ENCODE data around the gene TIMM13.
"Not testable (repeated sequence)": the region's sequence is repeated elsewhere in the genome, so short reads cannot be mapped to it uniquely, and the experiment has no call there.

The TIMM13 gene

GRCh38 chr19:2462635-2463421 lies 35.4 kb upstream of the TIMM13 start:
- peak; percentile 60 to 99 for DNase-seq (ENCODE audit: low read depth in 1 of 2, low spot score in 1 of 2)
- TF ChIP-seq JUND (IDR thresholded peaks at IDR 0.05; ENCODE audit: low read depth) = peak; percentile 97
- in situ Hi-C loops (cut with HindIII; ENCODE audit: low pct_unique_long_range_greater_than_20kb, low sequenced_read_pairs) = no loop called here

- in situ Hi-C loops (cut with HindIII; ENCODE audit: low pct_unique_long_range_greater_than_20kb, low sequenced_read_pairs) = no loop called here
- DNase-seq (ENCODE audit: low read depth in 1 of 2, low spot score in 1 of 2) = peak; percentile 59 to 89
- no peak for TF ChIP-seq JUND (IDR thresholded peaks at IDR 0.05; ENCODE audit: low read depth)
Observed at GRCh38 chr19:2461751-2462634, 34.6 kb upstream of the TIMM13 start.

GRCh38 chr19:2460245-2460644 lies 32.9 kb upstream of the TIMM13 start:
- in situ Hi-C loops (cut with HindIII; ENCODE audit: low pct_unique_long_range_greater_than_20kb, low sequenced_read_pairs) = no loop called here
- TF ChIP-seq JUND (IDR thresholded peaks at IDR 0.05; ENCODE audit: low read depth) = no peak
- no peak for DNase-seq (ENCODE audit: low read depth in 1 of 2, low spot score in 1 of 2)

- DNase-seq (ENCODE audit: low read depth in 1 of 2, low spot score in 1 of 2); in situ Hi-C loops (cut with HindIII; ENCODE audit: low pct_unique_long_range_greater_than_20kb, low sequenced_read_pairs): not testable (repeated sequence)
Observed at GRCh38 chr19:2458776-2459175, 31.4 kb upstream of the TIMM13 start.

- in situ Hi-C loops (cut with HindIII; ENCODE audit: low pct_unique_long_range_greater_than_20kb, low sequenced_read_pairs) = no loop called here
- DNase-seq (ENCODE audit: low read depth in 1 of 2, low spot score in 1 of 2) = no peak
- TF ChIP-seq JUND (IDR thresholded peaks at IDR 0.05; ENCODE audit: low read depth) = no peak
Observed at GRCh38 chr19:2458054-2458453, 30.7 kb upstream of the TIMM13 start.

GRCh38 chr19:2457394-2458037 lies 30.1 kb upstream of the TIMM13 start:
- TF ChIP-seq JUND (IDR thresholded peaks at IDR 0.05; ENCODE audit: low read depth) = no peak
- in situ Hi-C loops (cut with HindIII; ENCODE audit: low pct_unique_long_range_greater_than_20kb, low sequenced_read_pairs) = no loop called here
- DNase-seq (ENCODE audit: low read depth in 1 of 2, low spot score in 1 of 2) = no peak

GRCh38 chr19:2455851-2456570 lies 28.6 kb upstream of the TIMM13 start:
- in situ Hi-C loops (cut with HindIII; ENCODE audit: low pct_unique_long_range_greater_than_20kb, low sequenced_read_pairs) = no loop called here
- DNase-seq (ENCODE audit: low read depth in 1 of 2, low spot score in 1 of 2) = peak; percentile 40 to 60
- TF ChIP-seq JUND (IDR thresholded peaks at IDR 0.05; ENCODE audit: low read depth) = no peak

- in situ Hi-C loops (cut with HindIII; ENCODE audit: low pct_unique_long_range_greater_than_20kb, low sequenced_read_pairs) = no loop called here
- no peak for DNase-seq (ENCODE audit: low read depth in 1 of 2, low spot score in 1 of 2)
- no peak for TF ChIP-seq JUND (IDR thresholded peaks at IDR 0.05; ENCODE audit: low read depth)
Observed at GRCh38 chr19:2454962-2455850, 27.8 kb upstream of the TIMM13 start.

- no peak for TF ChIP-seq JUND (IDR thresholded peaks at IDR 0.05; ENCODE audit: low read depth)
Observed at GRCh38 chr19:2454199-2454961, 27.0 kb upstream of the TIMM13 start.

GRCh38 chr19:2453431-2454025 lies 26.1 kb upstream of the TIMM13 start:
- TF ChIP-seq JUND (IDR thresholded peaks at IDR 0.05; ENCODE audit: low read depth) = no peak
- in situ Hi-C loops (cut with HindIII; ENCODE audit: low pct_unique_long_range_greater_than_20kb, low sequenced_read_pairs) = no loop called here
- DNase-seq (ENCODE audit: low read depth in 1 of 2, low spot score in 1 of 2) = no peak

More at GRCh38 chr19:2454199-2454961, 27.0 kb upstream of the TIMM13 start:
- no peak for DNase-seq (ENCODE audit: low read depth in 1 of 2, low spot score in 1 of 2)
- in situ Hi-C loops (cut with HindIII; ENCODE audit: low pct_unique_long_range_greater_than_20kb, low sequenced_read_pairs) = no loop called here

Data from T47D (cell line).